NCI-H2196 treated with DMSO at 0.1 percent for 48 hours (cell line): Measurements from ENCODE around the gene ZBTB46.
"Not testable (repeated sequence)": the region's sequence is repeated elsewhere in the genome, so short reads cannot be mapped to it uniquely, and the experiment has no call there.

ENCODE experiments used
- DNase-seq: peaks from one replicate; lab custom pipeline; 2025; ENCODE audit not compliant: unreplicated experiment; lab: John Stamatoyannopoulos, UW

Gene ZBTB46

DNA sequence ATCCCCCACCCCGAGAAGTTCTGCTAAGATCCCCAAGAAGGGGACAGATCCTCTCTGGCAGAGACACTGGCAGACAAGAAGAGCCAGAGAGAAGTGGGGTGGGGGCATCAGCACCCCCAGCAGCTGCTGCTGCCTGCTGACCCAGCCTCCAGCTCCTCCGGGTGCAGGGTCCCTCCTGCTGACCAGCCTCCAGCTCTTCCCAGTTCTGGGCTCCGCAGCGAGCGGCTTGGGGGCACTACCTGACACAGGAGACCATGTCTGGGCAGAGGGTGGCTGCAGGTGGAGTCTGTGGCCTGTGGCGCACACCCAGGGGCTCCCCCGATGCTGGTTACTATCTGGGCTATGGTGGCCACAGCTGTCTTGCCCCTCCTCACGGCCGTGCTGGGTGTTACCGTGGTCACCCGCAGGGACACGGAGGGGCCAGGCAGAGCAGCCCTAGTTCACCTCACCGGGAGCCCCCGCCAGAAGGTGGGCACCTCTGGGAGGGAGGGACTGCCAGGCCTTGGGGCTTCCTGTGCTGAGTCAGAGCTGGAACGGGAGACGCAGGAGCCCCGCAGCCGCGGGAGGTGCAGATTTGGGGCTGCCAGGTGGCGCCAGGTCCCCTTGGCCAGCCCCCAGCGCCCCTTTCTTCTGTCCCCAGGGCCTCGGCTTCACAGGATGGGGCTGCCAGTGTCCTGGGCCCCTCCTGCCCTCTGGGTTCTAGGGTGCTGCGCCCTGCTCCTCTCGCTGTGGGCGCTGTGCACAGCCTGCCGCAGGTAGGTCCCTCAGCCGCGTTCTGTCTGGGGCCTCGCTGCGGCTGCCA lies 94.0 kb downstream of the ZBTB46 start:
- DNase-seq: no peak

DNA sequence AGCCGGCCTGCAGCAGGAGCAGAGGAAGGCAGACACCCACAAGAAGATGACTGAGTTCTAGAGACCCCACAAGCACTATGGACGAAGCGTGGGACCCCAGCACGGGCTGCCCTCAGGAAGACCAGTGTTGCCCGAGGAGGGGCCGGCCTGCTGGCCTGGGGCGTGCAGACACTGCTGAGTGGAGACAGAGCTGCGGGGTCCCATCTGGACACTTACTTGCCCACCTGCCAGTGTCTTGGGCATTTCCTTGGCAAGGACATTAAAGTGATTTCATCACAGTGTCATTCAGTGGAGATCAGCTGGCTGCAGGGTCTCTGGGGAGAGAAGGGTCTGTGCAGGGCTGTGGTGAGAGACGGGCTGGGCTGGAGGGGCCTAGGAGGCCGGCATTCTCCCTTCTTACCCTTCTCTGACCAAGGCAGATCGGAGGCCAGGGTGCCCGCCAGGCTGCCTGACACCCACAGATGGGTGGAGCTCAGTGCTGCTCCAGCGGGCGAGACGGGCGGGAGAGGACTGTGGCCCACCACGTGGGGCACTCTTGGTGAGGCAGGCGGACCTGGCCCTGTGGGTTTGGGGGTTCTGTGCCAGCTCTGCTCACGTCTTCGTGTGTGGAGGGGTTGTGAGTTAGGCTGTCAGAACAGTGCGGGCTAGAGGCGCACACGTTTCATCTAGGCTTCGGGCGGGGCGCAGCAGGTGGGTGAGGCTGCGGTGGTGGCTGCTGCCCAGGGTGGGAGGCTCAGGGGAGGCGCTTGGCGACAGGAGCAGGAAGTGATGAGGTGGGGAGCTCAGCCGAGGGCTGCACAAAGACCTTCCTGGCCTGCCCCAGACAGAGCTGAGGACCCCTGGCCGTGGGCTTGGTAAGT lies 95.0 kb downstream of the ZBTB46 start, which contains the start of gene LIME1:
TSS of gene LIME1 (plus strand) at position 806 of the 860 bp plus-strand sequence. CDS start 886 bp downstream, outside the sequence.
- DNase-seq: no peak

DNA sequence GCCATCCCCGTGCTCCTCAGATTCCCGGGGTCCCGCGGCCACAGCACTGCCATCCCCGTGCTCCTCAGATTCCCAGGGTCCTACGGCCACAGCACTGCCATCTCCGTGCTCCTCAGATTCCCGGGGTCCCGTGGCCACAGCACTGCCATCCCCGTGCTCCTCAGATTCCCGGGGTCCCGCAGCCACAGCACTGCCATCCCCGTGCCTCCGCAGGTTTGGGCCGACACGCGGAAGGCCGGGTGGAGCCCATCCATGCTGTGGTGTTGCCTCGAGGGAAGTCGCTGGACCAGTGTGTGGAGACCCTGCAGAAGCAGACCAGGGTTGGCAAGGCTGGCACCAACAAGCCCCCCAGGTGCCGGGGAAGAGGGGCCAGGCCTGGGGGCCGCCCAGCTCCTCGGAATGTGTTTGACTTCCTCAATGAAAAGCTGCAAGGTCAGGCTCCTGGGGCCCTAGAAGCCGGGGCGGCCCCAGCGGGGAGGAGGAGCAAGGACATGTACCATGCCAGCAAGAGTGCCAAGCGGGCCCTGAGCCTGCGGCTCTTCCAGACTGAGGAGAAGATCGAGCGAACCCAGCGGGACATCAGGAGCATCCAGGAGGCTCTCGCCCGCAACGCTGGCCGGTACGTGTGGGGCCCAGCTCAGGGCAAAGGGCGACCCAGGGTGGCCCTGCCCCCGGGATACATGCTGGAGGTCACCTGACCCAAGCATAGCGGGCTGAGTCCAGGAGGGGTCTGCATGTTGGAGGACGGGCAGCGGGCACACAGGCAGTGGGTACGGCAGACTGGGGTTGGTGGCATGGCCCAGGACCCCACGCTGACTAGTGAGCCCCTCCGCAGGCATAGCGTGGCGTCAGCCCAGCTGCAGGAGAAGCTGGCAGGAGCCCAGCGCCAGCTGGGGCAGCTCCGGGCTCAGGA lies 95.9 kb downstream of the ZBTB46 start:
- no peak for DNase-seq

DNA sequence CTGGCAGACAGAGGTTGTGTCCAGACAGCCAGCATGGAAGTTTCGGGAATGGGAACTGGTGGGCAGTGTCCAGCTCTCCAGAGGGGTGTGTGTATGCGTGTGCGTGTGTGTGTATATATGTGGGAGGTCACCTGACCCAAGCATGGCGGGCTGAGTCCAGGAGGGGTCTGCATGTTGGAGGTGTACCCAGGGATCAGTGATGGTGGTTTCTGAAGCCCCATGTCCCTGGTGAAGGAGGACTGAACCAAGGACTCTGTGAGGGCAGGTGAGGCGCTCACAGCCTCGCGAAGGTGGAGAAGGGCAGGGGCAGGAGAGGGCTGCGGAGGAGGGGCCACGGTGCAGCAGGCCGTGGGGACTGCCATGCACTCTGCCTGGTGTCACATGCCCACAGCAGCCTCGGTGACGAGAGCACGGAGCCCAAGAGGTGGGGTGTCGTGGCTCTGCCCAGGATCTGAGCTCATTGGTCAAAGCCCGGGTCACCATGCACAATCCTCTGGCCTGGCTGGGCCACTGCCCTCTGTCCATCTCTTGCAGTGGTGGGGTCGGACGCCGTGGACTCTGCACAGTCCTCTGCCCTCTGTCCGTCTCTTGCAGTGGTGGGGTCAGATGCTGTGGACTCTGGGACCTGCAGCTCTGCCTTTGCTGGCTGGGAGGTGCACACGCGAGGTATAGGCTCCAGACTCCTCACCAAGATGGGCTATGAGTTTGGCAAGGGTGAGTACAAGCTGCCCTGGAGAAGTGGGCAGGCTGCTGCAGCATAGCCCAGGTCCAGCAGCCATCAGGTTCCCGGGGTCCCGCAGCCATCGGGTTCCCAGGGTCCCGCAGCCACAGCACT lies 96.7 kb downstream of the ZBTB46 start:
- no peak for DNase-seq

DNA sequence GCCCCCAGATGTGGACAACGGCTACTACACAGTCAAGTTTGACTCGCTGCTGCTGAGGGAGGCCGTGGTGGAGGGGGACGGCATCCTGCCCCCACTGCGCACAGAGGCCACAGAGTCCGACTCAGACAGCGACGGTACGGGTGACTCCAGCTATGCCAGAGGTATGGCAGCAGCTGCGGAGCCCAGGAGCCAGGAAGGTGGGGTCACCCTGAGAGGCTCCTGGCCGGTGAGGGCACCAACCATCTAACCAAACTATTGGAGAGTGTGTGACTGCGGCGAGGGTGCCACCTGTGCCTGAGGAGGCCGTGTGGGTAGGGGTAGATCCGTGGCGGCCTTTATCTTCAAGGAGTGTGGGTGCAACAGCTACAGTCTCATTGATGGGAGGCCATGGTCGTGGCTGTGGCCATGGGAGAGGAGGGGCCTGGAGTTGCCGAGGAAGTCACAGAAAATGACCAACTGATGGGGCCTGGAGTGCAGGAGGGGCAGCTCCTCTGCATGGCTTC lies 97.4 kb downstream of the ZBTB46 start:
- DNase-seq: no peak

DNA sequence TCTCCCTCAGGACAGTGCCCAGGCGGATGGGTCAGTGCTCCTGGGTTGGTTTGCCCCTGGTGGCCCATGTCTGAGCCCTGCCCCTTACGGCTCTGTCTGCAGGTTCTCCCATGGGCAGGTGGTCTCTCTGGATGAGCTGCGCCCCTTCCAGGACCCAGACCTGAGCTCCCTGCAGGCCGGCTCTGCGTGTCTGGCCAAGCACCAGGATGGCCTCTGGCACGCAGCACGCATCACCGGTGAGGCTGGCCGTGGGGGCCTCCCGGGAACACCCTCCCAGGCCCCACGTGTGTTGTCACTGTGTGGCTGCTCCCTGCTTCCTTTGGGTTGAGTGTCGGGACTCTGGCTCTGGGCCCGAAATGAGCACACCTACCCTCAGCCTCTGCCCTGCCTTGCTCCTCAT lies 97.9 kb downstream of the ZBTB46 start:
- DNase-seq: no peak

DNA sequence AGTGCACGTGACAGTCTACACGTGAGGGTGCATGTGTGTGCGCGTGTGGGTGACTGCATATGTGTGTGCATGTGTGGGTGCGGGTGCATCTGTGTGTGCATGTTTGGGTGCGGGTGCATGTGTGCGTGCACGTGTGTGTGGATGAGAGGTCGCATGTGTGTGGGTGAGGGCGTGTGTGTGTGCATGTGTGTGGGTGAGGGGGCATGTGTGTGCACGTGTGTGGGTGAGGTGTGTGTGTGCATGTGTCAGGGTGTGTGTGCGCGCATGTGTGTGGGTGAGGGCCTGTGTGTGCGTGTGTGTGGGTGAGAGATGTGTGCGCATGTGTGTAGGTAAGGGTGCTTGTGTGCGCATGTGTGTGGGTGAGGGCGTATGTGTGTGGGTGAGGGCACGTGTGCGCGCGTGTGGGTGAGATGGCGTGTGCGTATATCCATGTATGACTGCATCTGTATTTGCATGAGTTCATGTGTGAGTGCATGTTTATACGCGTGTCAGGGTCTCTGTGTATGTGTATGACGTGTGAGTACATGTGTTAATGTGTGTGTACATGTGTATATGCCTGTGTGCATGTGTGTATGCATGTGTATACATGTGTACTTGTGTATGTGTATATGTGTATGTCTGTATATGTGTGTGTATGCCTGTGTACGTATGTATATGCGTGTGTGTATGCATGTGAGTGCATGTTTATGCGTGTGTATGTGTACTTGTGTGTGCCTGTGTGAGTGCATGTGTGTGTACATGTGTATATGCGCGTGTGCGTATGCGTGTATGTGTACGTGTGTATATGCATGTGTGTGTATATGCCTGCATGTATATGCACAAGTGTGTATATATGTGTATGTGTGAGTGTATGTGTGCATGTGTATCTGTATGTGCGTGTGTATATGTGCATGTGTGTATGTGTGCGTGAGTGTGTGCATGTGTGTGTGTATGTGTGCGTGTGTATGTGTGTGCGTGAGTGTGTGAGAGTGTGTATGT lies 98.7 kb downstream of the ZBTB46 start:
- no peak for DNase-seq

DNA sequence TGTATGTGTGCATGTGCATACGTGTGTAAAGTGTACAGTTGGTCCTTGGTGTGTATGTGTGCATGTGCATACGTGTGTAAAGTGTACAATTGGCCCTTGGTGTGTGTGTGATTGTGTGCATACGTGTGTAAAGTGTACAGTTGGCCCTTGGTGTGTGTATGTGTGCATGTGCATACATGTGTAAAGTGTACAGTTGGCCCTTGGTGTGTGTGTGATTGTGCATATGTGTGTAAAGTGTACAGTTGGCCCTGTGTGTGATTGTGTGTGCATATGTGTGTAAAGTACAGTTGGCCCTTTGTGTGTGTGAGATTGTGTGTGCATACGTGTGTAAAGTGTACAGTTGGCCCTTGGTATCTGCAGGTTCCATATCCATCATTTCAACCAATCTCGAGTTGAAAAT lies 99.7 kb downstream of the ZBTB46 start:
- no peak for DNase-seq

DNA sequence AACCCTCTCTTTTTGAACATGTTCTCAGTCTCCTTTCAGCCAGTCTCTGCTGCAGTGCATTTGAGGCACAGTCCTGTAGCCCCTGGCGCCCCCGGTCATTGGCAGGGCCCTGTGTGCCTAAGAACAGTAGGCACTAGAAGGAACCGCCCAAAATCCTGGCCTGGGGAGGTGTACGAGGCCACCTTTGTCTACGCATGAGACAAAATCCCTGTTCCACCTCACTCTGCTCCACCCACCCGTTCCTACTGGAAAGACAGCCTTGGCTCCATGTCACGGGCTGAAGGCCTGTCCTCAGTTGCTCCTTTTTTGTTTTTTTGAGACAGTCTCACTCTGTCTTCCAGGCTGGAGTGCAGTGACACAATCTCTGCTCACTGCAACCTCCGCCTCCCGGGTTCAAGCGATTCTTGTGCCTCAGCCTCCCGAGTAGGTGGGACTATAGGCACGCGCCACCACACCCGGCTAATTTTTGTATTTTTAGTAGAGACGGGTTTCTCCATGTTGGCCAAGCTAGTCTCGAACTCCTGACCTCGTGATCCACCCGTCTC lies 100.8 kb downstream of the ZBTB46 start:
- not testable (repeated sequence) for DNase-seq

DNA sequence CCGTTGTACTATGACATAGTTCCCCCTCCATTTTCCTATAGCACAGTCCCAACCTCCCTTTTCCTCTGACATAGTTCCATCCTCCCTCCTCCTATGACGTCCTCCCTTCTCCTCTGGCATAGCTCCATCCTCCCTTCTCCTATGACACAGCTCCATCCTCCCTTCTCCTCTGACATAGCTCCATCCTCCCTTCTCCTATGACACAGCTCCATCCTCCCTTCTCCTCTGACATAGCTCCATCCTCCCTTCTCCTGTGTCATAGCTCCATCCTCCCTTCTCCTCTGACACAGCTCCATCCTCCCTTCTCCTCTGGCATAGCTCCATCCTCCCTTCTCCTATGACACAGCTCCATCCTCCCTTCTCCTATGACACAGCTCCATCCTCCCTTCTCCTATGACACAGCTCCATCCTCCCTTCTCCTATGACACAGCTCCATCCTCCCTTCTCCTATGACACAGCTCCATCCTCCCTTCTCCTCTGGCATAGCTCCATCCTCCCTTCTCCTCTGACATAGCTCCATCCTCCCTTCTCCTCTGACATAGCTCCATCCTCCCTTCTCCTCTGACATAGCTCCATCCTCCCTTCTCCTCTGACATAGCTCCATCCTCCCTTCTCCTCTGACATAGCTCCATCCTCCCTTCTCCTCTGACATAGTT lies 108.0 kb downstream of the ZBTB46 start:
- DNase-seq: not testable (repeated sequence)

DNA sequence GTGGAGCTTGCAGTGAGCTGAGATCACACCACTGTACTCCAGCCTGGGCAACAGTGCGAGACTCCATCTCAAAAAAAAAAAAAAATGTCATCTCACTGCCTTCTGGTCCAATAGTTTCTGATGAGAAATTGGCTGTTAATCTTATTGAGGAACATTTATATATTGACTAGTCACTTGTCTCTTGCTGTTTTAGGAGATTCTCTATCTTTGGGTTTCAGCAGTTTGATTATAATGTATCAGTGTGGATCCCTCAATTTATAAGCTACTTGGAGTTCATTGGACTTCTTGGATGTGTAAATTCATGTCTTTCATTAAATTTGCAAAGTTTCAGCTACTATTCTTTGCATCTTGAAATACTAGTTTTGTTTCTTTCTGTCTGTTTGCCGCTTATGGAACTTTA lies 112.1 kb downstream of the ZBTB46 start:
- DNase-seq: no peak

DNA sequence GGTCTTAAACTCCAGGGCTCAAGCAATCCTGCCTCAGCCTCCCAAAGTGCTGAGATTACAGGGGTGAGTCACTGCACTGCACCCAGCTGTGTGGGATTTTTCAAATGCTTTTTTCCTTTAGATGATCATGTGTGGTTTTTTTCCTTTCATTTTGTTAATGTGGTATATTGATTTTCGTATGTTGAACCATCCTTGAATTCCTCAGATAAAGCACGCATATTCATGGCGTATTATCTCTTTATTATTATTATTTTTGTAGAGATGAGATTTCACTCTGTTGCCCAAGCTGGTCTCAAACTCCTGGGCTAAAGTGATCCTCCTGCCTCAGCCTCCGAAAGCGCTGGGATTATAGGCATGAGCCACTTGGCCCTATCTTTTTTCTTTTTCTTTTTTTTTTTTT lies 116.2 kb downstream of the ZBTB46 start:
- DNase-seq: no peak

DNA sequence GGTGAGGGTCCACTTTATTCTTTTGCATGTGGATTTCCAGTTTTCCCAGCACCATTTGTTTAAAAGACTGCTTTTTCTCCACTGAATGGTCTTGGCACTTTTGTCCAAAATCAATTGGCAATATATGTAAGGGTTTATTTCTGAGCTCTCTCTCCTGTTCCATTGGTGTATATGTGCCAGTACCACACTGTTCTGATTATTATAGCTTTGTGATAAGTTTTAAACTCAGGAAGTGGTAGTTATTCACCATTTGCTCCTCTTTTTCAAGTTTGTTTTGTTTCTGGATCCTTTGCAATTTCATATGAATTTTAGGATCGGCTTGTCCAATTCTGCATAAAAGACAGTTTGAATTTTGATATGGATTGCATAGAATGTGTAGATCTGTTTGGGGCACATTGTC lies 118.9 kb downstream of the ZBTB46 start:
- DNase-seq: no peak

DNA sequence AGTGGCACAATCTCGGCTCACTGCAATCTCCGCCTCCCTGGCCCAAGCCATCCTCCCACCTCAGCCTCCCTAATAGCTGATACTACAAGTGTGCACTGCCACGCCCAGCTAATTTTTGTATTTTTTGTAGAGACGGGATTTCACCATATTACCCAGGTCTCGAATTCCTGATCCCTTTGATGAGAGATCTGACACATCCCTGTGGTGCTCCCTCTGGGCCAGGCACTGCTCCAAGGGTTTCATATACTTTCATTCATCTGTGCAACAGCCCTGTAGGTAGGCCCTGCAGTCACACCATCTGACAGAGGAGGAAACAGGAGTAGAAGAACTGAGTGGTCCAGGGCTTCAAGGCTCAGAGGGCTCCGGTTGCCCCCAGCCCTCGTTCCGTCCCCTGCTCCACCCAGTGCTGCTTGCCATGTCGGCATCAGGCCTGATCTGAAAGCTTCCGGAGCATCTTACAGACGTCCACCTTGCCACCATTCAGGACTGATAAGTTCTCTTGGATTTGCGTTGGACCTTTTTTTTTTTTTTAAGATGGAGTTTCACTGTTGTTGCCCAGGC lies 119.9 kb downstream of the ZBTB46 start:
- DNase-seq: no peak

DNA sequence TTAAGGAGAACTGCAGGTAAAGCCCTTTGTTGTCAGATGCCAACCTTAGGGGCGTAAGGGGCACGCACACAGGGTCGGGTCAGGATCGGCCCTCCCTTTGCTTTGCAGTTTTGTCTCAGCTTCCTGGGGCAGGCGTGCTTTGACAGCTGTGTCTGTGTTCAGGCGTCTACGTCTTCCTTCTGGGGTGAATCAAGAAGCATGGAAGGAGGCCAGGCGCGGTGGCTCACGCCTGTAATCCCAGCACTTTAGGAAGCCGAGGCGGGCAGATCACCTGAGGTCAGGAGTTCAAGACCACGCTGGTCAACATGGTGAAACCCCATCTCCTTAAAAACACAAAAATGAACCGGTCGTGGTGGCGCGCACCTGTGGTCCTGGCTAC lies 121.9 kb downstream of the ZBTB46 start:
- no peak for DNase-seq

DNA sequence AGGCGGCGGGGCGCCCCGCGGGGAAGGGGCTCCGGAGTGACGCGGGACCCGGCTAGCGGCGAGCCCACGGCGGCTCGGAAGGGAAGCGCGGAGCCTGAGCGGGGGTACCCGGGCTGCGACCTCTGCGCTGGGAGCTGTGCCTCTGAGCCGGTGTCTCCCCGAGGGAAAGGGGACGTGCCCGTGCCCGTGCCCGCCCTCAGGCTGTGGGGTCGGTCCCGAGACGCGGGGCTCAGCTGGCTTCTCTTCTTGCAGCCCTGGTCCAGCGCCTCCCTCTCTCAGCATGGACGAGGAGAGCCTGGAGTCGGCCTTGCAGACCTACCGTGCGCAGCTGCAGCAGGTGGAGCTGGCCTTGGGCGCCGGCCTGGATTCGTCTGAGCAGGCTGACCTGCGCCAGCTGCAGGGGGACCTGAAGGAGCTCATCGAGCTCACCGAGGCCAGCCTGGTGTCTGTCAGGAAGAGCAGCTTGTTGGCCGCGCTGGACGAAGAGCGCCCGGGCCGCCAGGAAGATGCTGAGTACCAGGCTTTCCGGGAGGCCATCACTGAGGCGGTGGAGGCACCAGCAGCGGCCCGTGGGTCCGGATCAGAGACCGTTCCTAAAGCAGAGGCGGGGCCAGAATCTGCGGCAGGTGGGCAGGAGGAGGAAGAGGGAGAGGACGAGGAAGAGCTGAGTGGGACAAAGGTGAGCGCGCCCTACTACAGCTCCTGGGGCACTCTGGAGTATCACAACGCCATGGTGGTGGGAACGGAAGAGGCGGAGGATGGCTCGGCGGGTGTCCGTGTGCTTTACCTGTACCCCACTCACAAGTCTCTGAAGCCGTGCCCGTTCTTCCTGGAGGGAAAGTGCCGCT lies 122.5 kb downstream of the ZBTB46 start:
- DNase-seq: no peak
